PC-3 (cell line): ENCODE measurements around the gene FAM107B.

ENCODE experiments used
- EZH2 ChIP-seq: fragments of 300-600 bp; sonication (generic); IDR thresholded peaks from one replicate; pipeline ENCODE4 v1.6.1; 2017; ENCODE audit warnings: antibody characterized with exemption, mild to moderate bottlenecking, low read length; ENCODE audit not compliant: unreplicated experiment
- EZH2phosphoT487 ChIP-seq: fragments of 300-600 bp; sonication (generic); IDR thresholded peaks from 2 replicates; pipeline ENCODE4 v1.6.1; 2018; ENCODE audit warnings: mild to moderate bottlenecking, antibody characterized with exemption, low read length, borderline replicate concordance
- TF ChIP-seq, protein P1 (sequence below): fragments of 300-600 bp; sonication (generic); conservative IDR thresholded peaks from 2 replicates; pipeline ENCODE4 v1.5.1; 2017; ENCODE audit warnings: antibody characterized with exemption, low read depth, mild to moderate bottlenecking, low read length

GRCh38 chr10:14491811-14492210, 282.9 kb downstream of the FAM107B start:
- TF ChIP-seq, protein P1, sequence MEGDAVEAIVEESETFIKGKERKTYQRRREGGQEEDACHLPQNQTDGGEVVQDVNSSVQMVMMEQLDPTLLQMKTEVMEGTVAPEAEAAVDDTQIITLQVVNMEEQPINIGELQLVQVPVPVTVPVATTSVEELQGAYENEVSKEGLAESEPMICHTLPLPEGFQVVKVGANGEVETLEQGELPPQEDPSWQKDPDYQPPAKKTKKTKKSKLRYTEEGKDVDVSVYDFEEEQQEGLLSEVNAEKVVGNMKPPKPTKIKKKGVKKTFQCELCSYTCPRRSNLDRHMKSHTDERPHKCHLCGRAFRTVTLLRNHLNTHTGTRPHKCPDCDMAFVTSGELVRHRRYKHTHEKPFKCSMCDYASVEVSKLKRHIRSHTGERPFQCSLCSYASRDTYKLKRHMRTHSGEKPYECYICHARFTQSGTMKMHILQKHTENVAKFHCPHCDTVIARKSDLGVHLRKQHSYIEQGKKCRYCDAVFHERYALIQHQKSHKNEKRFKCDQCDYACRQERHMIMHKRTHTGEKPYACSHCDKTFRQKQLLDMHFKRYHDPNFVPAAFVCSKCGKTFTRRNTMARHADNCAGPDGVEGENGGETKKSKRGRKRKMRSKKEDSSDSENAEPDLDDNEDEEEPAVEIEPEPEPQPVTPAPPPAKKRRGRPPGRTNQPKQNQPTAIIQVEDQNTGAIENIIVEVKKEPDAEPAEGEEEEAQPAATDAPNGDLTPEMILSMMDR = no peak
- TF ChIP-seq EZH2 (no peak), EZH2phosphoT487 (no peak)
